ENCODE data around the gene CACNA1C.

The CACNA1C gene

DNA sequence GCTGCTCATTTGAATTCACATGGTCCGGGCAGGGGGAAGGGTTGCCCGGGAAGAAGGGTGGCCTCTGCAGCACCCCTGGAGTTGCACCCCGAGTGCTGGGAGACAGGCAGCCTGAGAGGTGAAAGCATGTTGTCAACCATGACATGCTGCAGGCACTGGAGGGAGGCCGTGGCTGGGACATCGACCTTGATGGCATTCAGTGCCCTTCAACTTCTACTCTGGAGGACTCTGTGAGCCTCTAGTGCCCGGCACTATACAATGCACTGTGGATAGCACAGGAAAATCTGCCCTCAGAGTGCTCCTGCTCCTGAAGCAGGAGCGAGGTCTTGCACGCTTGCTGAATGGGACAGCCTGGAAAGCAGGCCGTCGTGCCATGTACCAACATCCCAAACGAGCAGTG, 382.7 kb downstream of the CACNA1C start:
- DNase-seq, result no peak

DNA sequence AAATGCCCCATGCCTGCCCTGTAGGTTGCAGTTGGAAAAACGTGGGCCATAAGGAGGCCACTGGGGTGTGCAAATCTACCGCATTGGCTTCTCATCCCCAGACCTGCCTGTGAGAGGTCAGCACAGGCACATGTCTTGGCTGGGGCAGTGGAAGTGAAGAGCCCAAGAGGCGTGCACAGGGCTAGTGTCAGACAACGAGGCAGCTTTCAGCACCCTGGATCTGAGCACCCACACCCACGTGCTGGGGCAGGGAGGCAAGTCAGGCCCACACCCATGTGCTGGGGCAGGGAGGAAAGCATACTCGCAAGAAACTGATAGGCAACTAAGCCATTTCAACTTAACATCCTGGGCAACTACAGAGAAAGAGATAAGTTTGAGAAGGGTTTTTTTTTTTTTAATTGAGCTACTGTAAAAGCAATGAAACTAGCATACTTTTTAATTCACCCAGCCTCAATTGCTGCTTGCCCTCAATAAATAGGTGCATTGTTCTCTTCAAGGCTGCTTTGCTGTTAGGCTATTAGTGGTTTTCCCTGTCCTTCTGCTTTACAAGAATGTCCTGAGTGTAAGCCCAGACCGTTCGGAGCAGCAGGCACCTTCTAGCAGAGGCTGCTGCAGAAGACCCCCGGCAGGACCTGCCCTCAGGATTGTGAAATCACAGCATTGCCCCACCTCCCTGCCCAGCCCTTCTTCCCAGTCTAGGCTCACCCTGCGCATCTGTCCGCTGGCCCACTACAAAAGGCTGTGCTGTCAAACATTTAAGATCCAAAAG, 386.7 kb downstream of the CACNA1C start:
- no peak for DNase-seq

- DNase-seq, result no peak
Observed at GRCh38 chr12:2443776-2444175, 391.0 kb downstream of the CACNA1C start.

DNA sequence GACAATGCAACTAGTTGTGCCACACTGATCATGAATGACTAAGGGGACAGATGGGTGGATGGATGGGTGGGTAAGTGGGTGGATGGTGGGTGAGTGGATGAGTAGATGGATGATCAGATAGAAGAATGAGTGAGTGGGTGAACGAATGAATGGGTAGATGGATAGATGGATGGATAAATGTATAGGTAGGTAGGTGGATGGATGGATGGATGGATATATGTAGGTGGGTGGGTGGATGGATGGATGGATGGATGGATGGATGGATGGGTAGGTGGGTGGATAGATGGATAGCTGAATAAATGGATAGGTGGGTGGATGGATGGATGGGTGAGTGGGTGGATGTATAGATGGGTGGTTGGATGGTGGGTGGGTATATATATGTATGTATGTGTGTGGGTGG, 393.2 kb downstream of the CACNA1C start:
- no peak for DNase-seq

DNA sequence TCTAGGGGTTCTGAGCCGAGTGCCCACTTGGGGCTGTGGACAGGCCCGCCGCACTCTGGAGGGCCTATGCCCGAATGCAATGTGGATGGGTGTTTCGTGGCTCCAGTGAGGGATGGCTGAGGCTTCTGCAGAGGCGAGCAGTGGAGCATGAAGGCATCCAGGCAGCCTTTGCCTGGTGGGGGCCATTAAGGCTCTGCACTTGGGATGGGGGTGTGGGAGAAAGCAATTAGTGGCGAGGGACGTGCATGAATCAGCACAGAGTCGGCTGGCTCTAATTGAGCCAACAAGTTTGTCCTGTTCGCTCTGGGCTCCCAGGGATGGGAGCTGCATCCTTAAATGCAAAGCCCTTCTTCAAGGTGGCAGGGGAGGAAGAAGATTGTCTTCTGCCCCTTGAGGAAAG, 395.1 kb downstream of the CACNA1C start:
- DNase-seq, result no peak

GRCh38 chr12:2449586-2449985, 396.8 kb downstream of the CACNA1C start:
- no peak for DNase-seq

DNA sequence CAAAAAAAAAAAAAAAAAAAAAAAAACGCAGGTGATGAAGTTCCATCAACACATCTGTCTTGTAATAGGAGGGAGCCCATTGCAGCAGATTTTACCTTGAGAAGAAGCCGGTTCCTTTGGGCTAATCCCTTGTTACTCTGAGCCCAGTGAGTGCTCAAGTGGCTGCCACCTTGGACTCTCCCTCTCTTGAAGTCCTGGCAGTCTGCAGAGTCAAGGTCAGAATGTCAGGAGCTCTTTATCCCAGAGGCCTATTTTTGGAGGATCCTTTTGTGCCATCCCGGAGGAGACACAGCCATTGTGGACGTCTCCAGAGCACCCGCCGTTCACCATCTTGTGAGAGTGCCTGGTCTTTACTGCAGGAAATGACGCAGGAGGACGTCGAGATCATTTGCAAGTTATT, 397.8 kb downstream of the CACNA1C start:
- DNase-seq, result no peak

DNA sequence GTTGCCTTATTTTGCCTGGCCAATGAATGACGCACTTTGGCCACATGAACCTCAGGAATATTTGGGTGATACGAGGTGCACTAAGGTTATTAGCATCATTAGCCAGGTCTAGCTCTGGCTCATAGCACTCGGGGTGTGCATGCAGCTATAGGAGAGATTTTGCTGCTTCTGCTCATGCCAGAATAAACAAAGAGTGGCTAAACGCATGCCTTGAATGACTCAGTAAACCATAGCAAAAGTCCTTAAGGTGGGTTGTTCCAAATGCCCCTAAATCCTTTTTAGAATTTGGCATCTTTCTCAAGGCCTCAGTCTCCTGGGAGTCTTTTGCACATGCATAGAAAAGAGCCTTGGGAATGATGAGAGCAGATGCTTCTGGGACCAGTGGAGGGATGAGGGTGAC, 398.2 kb downstream of the CACNA1C start:
- no peak for DNase-seq

- no peak for DNase-seq
Observed at GRCh38 chr12:2451497-2451896, 398.7 kb downstream of the CACNA1C start.

DNA sequence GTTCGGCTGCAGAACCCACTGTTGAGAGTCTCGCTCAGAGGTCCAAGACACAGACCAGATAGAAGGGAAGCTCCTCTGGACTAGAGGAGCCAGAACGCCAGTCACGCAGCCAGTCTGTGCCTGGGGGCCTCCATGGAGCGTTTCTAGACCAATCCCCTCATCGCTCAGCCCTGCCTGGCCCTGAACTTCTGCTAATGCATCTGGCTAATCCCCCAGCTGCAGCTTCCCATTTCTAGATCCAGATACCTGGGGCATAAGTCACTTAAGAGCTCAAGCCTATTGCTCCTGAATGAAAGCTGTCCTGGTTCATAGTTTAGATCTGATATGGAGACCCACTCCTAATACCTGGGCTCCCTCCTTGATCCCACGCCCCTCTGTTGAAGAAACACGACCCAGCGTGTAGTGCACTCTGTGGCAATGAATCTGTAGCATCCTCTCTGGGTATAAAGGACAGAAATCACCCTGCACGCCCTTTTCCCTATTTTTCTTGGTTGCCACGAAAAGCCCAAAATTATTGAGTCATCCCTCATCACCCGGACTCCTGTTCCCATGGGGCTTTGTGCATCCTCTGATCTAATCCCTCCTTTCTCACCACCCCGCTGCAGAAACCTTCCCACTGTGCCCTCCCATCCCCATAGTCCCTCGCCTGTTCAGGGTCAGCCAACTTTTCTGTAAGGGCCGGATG, 400.4 kb downstream of the CACNA1C start:
- DNase-seq, result no peak

DNA sequence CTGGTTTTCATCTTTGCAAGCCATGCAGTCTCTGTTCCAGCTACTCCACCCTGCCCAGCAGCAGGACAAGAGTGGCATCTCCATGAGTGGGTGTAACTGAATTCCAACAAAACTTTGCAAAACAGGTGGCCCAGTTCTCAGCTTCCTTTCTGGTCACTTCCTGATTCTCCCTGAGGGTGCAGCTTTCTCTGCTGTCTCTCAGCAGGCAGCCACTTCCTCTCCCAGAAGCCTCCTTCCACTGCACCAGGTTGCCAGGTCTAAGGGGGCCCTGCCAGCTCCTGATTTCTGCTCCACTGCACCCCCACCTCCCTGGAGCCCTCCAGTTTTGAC, 400.9 kb downstream of the CACNA1C start:
- DNase-seq, result no peak

GRCh38 chr12:2454601-2455177, 401.9 kb downstream of the CACNA1C start:
- no peak for DNase-seq

DNA sequence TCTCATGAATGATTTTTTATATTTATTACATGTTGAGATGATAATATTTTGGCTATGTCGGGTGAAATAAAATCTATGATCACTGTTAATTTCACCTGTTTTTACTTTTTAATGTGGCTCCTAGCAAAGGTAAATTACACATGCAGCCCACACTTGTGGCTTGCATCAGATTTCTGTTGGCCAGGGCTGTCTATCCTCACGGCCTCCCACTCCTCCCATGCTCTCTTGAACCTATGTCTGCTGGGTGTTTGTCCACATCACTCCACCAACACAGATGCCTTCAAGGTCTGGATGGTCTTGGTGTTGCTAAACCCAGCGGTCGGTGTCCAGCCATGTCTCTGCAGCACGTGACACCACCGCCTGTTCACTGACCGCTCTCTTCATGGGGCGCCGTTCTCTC, 402.6 kb downstream of the CACNA1C start:
- DNase-seq, result no peak

DNA sequence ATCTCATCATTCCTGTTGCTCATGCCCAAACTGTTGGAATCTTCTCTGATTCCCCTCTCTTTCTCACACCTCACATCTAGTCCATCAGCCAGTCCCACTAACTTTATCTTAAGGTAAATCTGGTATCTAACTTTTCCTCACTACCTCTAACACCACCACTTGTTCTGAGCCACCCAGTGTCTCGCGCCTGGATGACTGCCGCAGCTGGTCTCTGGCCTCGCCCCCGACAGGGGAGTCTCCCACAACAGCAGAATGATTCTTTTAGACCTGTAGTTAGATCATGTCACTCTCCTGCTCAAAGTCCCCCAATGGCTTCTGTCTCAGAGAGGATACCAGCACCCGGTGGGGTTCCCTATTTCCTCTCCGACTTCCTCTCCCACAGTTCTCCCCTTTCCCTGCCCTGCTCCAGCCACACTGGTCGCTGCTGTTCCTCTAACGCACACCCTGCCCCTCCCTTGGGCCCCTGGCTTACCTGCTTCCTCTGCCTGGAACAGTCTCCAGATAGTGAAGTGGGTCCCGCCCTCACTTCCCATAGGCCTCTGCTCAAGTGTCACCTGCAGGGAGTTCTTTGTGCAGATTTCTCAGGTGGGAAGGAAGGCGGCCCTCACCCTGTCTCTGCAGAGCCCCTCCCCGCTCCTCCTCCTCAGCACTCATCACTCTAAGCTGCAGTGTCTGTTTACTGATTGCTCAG, 403.5 kb downstream of the CACNA1C start:
- DNase-seq, result no peak

DNA sequence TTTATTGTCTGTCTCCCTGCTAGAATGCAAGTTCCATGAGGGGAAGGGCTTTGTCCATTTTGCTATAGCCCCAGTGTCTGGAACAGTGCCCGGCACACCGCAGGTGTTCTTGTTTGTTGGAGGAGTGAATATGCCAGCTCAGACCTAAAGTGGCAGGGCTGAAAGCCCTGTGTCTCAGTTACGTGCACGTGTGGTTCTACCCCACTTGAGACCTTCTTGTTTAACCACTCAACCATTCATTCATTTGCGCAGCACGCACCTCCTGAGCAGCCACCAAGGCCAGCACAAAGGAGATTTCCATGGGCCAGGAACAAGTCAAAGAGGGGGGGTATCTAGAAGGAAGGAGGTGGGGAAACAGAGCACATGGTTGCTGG, 404.0 kb downstream of the CACNA1C start:
- DNase-seq, result no peak

DNA sequence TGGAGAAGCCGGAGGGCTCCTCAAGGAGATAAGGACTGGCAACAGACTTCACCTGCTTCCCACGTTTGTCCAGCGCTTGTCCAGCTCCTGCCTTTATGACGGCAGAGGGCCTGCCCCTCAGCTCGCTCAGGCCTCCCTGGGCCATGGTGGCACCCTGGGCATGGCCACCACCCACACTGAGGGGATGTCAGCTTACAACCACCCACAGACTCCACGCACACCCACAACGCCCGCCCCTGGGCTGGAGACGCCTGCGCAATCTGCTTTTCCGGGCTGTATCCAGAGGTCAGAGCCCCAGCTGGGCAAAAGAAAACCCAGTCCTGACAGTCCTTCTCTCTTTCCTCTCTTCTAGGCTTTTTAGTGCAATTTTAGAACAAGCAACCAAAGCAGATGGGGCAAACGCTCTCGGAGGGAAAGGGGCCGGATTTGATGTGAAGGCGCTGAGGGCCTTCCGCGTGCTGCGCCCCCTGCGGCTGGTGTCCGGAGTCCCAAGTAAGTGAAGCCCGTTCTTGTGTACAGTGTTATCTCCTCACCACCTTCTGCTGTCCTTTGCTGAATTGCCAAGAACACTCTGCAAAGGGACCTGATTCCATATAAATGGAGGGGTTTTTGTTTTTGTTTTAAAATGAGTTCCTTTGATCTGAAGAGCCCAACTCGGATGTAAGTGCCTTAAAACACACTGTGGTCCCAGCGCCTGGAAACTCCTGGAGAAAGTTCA, 404.6 kb downstream of the CACNA1C start:
- no peak for DNase-seq

- DNase-seq, result no peak
Observed at GRCh38 chr12:2457933-2458414, 405.2 kb downstream of the CACNA1C start.

DNA sequence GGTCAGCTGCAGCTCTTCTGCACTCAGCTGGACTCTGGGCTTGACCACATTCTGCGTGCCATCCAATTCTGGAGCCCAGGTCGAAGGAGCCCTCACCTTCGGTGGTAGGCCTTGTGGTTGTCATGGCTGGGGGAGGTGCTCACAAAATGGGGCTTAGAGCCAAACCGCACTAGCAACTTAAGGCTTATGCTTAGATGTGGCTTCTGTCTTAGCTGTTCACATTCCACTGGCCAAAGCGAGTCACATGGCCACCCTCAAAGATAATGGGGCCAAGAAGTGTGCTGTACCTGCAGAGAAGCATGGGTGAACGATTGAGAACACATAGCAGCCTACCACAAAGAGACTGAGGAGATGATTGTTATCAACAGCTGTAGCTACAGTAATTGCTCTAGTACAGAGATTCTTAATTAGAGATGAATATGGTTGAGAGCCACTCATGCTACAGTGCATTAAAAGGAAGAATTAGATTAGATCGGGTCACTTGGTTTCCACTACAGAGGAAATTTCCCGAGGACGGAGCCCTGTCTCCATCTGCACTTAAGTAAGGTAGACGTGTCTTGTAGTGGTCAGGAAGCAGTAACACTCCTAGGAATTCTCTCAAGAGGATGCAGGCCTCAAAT, 407.4 kb downstream of the CACNA1C start:
- DNase-seq, result no peak

DNA sequence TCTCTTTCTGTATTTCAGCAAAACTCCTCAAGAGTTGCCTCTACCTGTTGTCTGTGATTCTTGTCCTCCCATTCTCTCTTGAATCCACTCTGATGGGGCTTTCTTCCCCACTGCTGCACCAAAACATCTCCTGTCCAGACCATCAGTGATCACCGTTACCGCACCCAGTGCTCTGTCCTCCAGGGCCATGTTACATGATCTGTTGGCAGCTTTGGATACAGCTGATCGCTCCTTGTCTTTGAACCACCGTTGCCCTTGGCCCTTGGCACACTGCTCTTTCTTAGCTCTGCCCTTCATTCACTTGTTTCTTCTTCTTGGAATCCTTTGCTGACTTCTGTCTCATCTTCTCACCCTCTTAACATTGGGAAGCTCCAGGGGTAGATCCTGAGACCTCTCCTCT, 408.3 kb downstream of the CACNA1C start:
- no peak for DNase-seq

DNA sequence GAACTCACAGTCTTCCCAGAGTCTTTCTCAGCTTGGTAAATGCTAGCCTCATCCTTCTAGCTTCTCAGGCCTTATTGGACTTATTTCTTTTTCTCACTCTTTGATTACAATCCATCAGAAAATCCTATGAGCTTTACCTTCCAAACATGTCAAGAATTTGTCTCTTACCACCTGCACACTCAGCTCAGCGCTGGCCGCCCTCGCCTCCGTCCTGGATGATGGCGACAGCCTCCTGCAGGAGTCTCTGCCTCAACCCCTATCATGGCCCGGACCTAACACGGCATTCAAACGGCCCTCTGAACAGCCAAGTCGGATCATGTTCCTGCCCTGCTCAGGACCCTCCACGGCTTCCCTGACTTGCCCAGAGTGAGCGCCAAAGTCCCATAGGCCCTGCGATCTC, 408.9 kb downstream of the CACNA1C start:
- no peak for DNase-seq

DNA sequence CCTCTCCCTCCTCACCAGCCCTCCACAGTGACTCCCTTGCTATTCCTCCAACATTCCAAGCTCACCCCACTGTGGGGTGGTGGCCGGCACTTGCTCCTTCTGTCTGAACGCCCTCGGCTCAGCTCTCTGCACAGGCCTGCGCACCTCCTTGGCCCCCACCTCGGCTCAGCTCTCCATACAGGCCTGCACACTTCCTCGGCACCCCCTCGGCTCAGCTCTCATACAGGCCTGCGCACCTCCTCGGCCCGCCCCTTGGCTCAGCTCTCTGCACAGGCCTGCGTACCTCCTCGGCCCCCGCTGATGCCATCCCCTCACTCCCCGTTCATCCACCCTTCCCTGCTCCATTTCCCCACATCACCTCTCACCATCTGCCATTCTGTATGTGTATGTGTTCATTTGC, 409.3 kb downstream of the CACNA1C start:
- no peak for DNase-seq

GRCh38 chr12:2463719-2464118, 410.9 kb downstream of the CACNA1C start:
- no peak for DNase-seq

GRCh38 chr12:2465681-2466080, 412.9 kb downstream of the CACNA1C start:
- no peak for DNase-seq
